DOHH2 (cell line): ENCODE results near the gene MARCHF3.

Experiments
- EZH2phosphoT487 ChIP-seq: fragments of 200-600 bp; sonication (generic); IDR thresholded peaks from 2 replicates; pipeline ENCODE4 v1.6.1; 2017; ENCODE audit warnings: borderline replicate concordance, mild to moderate bottlenecking, antibody characterized with exemption, low read length, moderate library complexity, mixed read lengths
- TF ChIP-seq, protein P1 (sequence below): fragments of 200-600 bp; sonication (generic); IDR thresholded peaks from one replicate; pipeline ENCODE4 v1.5.1; 2014; ENCODE audit warnings: antibody characterized with exemption, mild to moderate bottlenecking, low read depth, low read length; ENCODE audit not compliant: poor library complexity, severe bottlenecking

DNA sequence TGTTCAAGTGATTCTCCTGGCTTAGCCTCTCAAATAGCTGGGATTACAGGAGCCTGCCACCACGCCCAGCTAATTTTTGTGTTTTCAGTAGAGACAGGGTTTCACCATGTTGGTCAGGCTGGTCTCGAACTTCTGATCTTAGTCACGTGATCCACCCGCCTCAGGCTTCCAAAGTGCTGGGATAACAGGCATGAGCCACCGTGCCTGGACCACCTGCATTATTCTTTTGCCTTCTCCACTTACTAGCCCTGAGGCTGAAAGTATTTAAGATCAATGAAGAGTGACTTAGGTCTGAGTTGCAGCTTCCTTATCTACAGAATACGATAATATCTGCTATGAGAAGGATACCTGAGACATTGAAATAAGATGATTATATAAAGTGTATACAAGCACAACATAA is 129.6 kb downstream of the MARCHF3 start:
- TF ChIP-seq, protein P1, sequence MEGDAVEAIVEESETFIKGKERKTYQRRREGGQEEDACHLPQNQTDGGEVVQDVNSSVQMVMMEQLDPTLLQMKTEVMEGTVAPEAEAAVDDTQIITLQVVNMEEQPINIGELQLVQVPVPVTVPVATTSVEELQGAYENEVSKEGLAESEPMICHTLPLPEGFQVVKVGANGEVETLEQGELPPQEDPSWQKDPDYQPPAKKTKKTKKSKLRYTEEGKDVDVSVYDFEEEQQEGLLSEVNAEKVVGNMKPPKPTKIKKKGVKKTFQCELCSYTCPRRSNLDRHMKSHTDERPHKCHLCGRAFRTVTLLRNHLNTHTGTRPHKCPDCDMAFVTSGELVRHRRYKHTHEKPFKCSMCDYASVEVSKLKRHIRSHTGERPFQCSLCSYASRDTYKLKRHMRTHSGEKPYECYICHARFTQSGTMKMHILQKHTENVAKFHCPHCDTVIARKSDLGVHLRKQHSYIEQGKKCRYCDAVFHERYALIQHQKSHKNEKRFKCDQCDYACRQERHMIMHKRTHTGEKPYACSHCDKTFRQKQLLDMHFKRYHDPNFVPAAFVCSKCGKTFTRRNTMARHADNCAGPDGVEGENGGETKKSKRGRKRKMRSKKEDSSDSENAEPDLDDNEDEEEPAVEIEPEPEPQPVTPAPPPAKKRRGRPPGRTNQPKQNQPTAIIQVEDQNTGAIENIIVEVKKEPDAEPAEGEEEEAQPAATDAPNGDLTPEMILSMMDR = no peak
- no peak for TF ChIP-seq EZH2phosphoT487
